GM10847 (cell line): ENCODE results near the gene TBCD.

Experiments
- POLR2A ChIP-seq: IDR thresholded peaks from 2 replicates; pipeline ENCODE4 v1.6.1; 2011; ENCODE audit not compliant: insufficient read length; ENCODE audit errors: extremely low read depth

TBCD gene

DNA sequence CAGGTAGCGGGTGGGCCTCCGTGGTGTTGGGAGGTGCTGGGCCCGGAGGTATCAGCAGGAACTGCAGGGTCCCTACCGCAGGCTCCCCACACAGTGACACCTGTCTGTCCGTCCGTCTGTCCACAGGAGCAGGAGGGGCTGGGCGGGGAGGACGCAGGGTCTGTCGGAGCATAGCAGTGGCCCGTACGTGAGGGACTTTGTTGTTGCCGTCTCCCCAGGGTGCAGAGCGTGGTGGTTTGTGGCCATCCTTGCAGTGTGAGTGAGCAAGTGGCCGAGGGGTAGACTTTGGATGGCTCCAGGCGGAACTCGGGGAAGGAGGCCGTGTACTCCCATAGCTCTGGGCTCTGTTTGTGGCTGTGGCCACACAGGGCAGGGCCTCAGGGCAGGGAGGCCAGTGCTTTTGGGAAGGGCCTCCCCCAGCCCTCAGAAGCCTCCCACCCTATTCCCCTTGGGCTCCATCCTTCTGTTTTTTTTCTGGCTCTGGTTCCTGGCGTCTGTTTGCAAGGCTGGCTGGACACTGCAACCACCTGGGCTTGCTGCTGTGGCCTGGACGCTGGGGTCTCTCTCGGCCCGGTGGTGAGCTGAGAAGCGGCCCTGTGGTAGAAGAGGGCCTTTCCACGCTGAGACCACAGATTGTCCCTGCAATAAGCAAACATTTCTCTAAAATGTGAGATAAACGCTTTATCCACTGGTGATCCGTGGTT is 128.9 kb downstream of the TBCD start:
- TF ChIP-seq POLR2A, result no peak

DNA sequence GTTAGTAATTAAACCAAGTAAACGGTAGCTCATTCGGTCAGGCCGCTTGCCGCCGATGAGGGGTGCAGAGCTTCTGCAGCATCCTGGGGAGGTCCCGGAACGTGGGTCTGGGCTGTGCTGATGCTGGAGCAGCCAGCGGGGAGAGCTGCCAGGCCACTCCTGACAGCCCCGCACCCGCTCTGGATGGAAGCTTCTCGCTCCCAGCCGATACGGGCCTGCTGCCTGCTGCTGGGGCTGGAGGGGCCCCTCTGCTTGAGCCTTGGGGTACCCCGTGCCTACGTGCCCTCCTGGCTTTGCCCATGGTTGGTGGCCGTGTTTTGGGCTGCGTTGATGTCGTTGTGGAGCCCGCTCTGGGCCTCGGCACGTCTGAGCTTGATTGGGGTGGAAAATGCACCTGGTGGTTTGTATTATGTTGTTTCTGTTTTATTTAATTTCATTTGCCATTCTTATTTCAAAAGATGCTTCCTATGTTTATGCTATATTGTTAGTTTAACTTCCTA is 129.5 kb downstream of the TBCD start:
- TF ChIP-seq POLR2A, result no peak

DNA sequence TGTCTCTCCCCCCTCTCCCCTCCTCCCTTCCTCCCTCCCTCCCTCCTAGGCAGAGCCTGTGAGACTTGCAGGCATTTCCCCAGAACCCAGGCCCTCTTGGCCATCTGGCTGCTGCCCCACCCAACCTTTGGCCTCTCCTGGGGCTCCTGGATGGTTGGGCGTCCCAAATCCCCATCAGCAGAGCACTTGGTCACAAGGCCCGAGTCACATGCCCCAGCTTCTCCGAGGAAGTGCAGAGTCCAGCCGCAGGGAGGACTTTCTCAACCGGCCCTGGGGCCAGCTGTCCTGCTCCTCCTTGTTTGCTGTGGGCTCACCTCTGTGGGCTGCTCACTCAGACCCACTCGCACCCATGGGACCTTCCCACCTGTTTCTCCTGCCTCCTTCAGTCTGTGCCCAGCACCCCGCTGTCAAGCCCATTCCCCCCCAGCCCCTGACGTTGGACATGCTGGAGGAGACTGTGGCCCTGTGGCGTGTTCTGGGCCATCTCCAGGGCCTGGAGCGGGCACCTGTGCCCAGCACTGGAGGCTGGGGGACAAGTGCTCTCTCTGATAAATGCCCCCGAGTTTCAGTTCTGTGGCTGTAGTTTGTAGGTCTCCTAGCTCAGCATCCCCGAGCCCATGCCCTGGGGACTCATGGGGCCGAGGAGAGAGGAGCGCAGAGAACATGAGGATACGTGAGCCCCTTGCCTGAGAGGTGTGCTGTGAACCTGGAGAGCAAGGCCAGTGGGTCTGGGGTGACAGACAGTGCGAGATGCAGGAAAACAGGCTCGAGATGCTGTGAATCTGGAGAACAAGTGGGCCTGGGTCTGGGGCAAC is 130.2 kb downstream of the TBCD start:
- no peak for TF ChIP-seq POLR2A

DNA sequence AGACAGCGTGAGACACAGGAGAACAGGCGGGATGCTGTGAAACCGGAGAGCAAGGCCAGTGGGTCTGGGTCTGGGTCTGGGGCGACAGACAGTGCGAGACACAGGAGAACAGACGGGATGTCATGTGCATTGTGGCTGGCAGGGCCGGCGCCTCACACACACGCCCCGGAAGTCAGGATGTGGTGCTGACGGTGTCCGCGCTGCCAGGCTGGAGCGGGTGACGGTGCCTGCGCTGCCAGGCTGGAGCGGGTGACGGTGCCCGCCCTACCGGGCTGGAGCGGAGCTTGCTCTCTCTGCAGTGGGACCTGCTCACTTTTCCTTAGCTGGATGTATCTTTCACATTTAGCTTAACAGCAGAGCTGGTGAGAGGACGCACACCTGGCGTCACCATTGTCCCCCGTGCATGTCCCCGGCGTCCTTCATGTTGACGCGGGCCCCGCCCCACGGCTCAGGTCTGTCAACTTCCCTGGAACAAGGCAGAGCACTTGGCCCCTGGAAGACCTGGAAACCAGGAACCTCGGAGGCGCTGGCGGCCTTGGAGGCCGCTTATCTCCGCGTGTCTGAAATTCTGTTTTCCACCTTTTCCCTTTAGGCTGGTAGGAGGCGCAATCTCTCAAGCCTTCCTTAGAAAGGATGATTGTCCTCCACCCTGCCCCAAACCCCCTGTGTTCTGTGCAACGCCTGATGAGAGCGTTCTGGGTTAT is 131.0 kb downstream of the TBCD start:
- TF ChIP-seq POLR2A, result no peak

DNA sequence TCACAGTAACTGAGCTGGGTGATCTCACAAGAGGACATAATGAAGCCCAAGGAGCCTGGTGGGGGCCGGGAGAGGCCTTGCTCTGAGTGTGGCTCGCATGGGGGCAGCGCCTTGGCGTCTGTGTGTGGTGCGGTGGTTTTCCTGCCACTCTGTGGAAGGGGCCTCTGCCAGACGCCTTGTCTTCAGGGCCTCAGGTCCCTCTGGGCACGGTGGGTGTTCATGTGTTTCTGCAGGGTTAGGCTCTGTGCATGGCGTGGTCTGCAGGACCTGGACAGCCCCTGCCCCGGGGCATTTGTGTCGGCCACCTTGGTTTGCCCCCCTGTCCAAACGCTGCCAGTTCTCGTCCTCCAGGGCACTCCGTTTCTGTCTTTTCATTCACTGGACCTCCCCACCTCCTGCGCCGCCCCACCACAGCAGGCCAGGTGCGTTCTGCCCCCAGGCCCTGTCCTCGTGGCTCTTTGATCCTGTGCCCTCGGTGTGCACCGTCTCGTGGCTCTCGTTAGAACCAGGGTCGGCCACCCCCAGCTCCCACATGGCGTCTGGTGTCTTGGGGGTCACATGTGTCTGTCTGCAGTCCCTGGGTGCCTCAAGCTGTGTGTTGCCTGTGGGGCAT is 131.7 kb downstream of the TBCD start:
- TF ChIP-seq POLR2A, result no peak

DNA sequence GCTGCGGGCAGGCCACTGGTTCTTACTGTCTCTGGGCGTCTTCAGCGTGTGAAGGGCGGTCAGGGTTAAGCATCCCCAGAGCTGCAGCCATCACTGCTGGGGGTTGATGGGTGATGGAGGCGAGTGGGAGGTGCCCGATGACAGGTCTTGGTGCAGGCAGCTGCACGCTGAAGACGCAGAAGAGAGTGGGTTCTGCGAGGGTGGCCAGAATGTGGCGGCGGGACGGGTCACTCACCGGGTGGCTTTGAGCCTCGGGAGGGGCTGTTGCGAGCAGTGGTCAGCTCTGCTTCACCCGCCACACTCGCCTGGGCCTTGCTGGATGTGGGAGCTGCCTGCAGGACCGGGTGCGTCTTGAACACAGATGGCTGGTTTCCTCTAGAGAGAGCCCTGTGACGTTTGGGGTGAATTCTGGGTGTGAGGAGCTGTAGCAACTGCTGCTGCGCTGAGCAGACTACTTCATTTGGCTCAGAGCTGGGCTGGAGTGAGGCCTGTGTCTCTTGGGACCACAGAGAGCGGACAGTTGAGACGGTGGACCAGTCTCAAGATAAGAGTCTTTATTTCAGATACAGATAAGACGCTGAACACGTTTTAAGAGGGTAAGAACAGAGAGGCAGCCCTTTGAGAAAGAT is 132.6 kb downstream of the TBCD start:
- no peak for TF ChIP-seq POLR2A

DNA sequence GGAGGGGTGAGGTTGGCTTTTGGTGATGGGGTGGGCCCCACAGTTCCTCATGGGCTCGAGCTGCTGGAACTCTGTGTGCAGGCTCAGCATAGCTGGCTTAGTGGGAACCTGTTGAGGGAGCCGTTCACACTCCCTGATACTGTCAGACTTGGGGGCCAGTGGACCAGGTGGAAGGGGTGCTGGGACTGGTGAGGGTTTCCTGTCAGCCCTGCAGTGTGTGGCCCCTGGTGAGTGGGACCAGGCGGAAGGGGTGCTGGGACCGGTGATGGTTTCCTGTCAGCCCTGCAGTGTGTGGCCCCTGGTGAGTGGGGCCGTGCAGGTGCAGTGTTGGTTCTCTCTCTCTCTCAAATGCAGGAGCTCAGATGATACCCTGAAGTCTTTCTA is 133.1 kb downstream of the TBCD start:
- no peak for TF ChIP-seq POLR2A

DNA sequence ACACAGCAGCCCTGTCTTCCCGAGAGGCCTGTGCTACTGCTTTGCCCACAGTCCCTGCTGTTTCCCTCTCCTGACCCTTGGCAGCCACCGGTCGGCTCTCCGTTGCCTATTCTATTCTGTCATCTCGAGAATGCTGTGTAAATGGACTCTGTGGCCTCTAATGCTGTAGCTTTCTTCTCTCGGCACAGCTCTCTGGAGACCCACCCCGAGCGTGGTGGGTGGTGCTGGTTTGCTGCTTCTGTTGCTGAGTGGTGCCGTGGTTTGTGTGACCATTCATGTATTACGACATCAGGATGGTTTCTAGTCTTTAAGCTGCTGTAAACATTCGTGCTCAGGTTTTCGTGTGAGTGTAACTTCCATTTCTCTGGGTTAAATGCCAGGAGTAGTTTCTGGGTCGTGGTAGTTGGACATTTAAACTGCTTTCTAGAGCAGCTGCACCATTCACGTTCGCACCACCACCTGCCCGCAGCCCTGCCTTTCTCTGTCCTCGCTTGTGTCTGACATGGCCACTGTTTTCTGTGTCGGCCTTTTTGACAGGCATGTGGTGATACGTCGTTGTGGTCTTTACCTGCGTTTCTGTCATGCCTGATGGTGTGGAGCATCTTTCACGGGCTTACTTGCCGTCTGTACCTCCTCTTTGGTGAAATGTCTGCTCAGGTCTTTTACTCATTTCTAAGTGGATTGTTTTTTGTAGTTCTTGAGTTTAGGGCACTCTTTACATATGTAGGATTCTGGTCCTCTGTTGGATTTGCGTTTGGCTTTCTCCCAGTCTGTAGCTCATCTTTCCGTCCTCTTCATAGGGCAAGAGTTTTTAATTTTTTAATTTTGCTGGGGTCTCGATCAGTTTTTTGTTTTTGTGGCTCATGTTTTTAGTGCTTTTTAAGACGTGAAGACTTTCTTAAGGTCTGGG is 135.6 kb downstream of the TBCD start:
- TF ChIP-seq POLR2A, result no peak

DNA sequence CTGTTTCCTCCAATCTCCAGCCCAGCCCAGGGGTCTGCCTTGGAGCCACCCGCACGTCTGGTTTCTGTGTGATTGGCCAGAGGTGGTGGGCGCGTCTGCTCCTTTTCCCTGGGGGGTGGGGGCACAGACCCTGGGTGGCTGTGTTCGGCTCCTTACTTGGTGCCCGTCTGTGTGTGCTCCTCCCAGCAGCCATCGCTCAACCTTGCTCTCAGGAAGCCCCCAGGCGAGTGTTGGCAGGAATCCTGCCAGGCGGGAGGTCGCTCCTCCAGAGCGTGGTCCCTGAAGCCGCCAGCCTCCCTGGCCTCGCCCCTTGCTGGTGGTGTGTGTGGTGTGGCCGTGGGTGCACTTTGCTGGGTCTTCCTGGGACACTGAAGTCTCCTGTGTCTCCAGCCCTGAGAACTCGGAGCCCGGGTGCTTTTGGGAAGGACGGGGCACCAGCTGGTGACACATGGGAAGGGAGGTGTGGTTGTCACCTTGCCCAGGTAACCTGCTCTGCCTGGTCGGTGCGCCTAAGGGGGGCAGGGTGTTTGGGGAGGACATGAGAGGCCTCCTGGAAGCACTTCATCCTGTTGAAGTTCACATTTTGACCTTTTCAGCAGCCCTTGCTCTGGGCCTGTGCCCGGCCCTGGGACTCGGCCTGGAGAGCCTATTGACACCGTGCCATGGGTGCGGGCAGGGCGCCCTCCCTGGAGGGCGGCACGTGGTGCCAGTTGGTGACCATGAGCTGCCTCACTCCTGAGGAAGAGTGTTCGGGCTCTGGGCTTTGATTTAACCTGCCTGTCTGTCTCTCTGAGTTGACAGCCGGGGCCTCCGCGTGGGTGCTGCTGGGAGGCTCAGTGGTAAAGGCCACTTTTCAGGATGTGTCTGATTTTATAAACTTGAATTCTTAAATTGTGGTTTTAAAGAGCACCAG is 137.0 kb downstream of the TBCD start:
- no peak for TF ChIP-seq POLR2A

DNA sequence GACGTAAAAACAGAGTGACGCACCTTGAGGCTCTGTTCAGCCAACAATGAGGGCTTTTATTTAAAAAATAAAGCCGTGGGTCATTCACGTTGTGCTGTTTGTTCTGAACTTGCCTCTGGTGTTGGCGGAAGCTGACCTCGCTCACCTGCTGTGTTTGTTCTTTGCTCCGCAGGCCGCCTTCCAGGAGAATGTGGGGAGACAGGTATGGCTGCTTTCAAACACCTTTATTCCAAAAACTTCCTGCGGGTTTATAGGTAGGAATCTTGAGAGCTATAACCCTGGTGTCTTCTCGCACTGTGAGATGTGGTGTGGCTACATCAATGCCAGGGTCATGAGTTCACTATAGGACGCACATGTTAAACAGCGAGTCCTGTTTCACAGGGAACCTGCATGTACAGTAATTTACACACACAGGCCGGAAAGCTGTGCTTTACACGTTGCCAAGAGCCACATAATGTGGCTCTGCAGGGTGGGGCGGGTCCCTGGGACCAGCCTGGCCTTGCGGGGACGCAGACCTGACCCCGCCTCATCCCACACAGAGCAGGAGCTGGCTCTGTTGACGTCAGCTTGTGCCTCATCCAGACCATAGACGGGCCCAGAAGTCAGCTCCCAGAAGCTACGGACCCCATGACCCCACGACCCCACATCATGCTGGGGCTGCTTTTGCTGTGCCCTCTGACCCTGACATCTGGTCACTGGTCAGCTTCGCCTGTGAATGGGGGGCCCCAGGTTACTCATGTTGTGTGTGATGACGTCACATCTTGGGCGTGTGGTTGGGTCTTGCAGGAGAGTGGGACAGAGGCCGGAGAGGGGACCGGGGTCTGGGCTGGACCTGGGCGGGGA is 137.9 kb downstream of the TBCD start:
- no peak for TF ChIP-seq POLR2A

DNA sequence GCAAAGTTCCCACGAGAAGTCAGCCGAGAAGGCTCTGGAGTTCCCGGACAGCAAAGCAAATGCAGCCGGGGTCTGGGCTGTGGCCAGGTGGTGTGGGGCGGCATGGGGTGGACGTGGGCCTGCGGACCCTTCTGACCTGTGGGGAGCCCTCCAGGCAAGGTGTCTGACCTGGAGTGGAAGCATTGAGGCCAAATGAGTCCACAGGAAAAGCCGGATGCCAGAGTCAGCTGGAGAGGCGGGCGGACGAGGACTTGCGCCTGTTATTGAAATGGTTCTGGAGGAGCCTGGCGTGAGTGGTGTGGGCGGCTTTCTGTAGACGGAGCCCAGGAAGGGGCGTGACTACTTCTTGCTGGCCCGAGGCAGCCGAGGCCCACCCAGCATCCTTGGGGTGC is 138.5 kb downstream of the TBCD start:
- no peak for TF ChIP-seq POLR2A

DNA sequence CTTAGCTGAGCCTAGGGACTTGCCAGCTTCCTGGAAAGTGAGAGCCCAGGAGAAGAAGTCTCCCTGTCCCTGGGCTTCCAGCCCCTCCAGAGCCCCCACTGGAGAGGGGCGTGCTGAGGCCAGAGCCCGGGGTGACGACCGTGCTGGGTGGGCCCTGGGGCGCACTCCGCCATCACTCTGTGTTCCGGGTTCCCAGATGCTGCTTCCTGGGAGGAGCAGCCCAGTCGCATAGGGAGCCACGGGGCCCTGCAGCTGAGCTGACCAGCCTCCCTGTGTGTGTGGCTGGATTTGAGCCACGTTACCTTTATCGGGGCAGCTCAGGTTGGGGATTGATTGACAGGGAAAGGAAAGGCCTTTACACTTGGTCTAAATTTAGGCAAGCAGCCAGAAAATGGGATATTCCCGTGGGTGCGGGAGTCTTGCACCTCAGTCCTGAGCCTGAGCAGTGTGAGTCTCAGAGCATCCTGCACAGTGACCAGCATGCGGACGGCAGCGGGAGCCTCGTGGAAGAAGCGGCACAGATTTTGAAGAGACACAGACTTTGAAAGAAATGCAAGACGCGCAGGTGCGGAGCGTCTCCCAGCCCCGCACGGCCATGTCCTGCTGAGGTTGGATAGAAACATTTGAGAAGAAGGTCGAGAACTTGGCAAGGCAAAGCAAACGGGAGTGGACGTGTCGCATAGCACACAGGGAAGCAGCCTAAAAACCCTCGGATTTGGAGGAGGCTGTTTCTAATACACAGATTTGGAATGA is 139.2 kb downstream of the TBCD start:
- no peak for TF ChIP-seq POLR2A

DNA sequence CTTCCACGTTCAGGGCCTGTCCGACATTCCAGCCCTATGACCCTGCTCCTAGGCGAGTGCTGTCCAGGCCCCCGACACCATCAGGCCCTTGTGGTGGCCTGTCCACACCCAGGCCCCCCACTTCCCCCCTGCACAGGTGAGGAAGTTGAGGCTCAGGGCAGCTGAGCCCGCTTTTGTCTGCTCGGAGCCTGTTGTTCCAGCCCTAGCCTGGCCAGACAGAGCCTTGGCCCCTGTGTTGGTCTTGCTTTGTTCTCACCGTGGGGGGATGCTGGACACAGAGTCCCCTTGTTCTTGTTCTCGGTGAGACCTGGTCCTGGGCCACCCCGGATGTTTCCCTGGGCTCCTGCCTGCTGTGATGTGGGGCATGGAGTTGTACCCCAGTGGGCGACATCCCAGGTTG is 140.0 kb downstream of the TBCD start:
- no peak for TF ChIP-seq POLR2A
